Iris pigment epithelial cell (primary cell): ENCODE results near the gene ACER3.
"Not testable (repeated sequence)": the region's sequence is repeated elsewhere in the genome, so short reads cannot be mapped to it uniquely, and the experiment has no call there.

Source experiments
- DNase-seq: peaks from one replicate; pipeline ENCODE4 v3.0.0-alpha.2; 2011; ENCODE audit warnings: low read depth

ACER3 gene

DNA sequence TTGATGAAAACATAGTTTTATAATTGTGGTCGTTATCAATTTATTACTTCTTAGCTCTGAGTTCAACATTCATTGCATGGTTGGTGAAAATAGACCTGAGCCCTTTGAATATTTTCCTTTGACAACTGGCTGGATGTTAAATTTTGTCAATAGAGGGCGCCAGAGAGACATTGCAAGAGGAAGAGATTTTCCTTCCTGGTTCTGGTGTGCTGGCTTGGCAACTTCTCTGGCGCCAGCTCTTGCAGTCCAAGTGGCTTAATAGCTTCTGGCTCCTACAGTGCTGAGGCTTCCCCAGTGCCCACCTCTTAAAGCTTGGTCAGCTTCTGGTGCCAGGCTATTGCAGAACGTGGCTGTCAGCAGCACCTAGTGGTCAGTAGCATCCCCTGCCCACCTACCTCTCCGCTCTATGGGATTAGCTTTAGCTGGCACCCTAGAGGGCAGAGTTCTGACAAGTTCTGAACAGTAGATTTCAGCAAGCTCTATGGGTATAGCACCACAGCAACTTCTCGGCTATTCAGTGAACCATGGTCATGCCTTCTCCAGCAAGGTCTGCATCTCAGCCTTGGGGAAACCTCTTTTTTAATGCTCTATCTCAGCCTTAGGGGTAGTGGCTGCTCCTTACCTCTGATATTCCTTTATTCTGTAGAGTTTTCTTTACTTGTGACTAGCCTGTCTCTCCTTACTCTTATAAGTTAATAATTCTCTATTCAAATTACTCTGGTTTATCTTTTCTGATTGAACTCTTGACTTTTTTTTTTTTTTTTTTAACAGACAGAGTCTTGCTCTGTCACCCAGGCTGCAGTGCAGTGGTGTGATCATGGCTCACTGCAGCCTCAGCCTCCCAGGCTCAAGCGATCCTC is 59.4 kb downstream of the ACER3 start:
- peak; percentile 82 for DNase-seq

DNA sequence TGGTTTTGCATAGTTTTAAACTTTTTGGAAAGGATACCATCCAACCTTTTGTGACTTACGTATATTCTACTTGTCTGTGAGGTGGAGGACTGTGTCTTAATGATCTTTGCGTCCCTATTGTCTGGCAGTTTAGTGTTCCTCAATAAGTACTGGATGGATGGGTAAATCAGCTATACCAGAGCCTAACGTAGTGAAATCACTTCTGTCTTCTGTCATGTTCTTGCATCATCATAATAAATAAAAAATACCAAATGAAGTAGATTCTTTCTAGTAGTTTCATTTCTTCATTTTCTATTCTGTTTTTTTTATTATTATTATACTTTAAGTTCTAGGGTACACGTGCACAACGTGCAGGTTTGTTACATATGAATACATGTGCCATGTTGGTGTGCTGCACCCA is 66.4 kb downstream of the ACER3 start:
- DNase-seq: no peak

DNA sequence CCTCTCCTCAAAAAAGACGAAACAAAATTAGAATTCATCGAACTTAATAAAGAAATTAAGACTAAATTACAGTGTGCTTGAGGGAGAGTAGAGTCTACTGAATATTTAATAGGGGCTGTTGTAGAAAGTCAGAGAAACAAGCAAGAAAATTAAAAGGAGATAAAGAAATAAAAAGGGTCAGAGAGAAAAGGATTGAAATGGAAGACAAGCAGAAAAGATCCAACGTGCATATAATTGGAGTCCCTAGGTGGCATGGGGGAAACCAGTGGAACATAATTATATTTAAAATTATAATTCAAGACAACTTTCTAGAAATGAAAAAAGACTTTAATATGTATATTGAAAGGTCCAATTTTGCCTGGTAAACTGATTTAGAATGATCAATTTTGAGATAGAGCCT is 74.3 kb downstream of the ACER3 start:
- DNase-seq: peak; percentile 7

DNA sequence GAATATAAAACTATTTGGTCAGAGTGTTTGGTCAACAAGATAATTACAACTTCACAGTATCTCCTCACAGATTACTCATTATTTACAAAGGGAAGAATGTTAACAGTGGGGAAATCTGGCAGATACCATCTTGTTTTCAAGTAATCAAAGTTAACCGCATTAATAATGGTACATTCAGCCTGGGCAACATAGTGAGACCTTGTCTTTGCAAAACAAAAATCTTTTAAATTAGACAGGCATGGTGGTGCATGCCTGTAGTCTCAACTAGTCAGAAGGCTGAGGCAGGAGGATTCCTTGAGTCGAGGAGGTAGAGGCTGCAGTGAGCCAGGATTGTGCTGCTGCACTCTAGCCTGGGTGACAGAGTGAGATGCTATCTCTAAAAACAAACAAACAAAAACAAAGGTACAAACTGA is 78.5 kb downstream of the ACER3 start:
- peak; percentile 10 for DNase-seq

DNA sequence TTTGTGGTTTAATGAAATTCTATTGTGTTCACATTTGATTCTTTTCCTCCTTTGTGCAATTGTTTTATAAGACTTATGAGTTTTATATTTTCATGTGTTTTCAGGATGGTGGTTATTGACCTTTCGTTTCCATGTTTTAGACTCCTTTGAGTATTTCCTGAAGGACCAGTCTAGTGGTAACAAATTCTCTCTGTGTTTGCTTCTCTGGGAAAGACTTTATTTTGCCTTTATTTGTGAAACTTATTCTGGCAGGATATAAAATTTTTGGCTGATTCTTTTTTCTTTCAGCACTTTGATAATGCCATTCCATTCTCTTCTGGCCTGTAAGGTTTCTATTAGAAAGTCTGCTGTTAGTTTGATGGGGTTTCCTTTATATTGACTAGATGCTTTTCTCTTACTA is 83.5 kb downstream of the ACER3 start:
- DNase-seq: no peak

DNA sequence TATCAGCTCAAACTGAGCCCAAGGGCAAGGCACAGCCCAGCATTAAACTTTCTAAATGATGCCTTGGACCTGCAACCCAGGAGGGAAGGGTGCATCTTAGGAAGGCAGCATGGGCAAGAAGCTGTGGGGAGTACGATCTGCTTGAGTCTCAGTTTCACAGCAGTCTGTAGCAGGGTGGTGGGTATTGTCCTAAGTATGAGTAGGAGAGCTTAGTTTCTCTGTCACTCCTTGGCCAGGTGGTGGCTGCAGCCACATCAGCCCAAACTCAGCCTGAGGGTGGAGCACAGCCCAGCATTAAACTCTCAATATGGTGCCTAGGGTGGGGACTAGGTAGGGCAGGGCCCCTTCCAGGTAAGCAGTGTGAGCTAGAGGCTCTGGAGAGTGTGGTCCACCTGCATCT is 85.5 kb downstream of the ACER3 start:
- DNase-seq: no peak

DNA sequence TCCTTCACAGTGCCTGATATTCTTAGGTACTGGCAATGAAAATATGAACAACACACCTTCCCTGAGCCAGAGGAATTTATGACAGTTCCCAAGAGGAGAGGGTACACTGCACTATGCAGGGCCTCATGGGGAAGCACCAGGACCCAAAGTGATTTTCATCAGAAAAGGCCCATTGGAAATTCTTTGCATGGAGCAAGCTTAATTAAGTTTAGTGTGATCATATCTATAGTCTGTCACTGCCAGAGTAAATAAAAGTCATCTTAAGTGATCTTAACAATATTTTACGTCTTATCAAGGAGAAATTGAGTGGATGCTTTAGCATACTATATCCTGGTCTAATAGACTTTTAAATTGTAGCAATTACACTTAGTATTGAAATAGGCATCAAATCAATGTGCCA is 86.5 kb downstream of the ACER3 start:
- no peak for DNase-seq

DNA sequence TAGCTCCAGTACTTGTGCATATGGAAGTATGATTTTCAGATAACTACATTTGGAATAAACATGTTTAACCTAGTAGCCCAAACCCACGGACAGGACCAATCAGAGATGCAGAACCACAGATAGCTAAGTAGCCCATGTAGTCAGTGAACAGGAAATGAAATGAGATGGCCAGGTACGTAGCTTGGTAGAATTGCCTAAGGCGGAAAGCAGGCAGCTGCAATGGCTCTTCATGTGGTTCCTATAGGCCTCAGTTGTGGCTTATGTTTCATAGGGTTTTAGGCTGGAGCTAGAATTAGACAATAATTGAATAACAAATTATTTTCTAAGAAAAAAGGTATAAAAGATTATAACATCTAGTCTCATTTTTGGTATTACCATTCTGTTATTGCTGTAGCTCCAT is 87.1 kb downstream of the ACER3 start:
- DNase-seq: no peak

DNA sequence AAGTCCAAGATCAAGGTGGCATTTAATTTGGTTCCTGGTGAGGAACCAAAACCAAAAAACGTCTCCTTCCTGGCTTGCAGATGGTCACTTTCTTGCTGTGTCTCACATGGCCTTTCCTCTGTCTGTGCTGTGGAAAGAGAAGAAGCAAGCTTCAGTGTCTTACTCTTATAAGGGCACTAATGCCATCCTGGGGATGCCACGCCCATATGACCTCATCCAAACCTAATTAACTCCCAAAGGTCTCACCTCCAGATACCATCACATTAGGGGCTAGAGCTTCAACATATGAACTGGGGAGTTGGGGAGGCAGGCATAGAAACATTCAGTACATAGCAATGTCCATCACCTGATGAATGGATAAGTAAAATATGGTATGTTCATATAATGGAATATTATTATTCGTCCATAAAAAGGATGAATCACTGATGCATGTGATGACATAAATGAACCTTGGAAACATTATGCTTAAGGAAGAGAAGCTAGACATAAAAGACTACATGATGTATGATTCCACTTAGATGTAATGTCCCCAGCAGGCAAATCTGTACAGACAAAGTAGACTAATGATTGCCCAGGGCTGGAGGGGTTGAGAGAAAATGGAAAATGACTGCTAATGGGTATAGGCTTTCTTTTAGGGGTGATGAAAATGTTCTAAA is 94.9 kb downstream of the ACER3 start:
- no peak for DNase-seq

DNA sequence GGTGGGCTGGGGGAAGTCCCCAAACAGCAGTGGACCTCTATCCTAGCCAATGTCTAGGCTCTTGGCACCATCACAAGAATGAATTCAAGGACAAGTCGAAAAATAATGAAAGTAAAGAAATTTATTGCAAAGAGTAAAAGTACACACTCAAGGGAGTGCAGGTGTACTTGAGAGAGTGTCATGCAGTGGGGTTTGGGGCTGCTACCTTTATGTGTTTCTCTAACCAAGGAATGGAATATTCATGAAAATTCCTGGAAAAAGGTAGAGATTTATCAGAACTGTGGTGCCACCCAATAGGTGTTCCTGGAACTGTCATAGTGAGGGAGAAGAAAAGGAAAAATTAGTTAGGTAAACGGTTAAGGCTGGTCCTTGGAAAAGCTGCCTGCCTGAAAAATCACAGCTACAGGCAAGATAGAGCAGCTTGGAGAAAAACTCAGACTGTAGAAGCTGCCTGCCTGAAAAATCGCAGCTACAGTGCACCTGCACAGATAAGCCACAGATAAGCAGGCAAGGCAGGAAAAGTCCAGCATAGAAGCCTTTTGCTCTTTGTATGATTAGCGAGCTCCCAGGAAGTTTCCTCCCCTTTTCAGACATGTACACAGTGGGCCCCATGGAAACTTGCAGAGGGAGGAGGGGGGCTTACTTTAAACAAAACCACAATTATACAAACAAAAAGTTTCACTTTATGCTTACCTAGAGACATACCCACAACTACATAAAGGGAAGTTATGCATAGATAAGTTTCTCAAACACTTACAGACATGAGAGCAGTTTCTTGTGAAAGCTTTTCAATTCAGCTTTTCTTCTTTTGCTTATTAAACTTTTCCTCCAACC is 102.1 kb downstream of the ACER3 start:
- DNase-seq: no peak

DNA sequence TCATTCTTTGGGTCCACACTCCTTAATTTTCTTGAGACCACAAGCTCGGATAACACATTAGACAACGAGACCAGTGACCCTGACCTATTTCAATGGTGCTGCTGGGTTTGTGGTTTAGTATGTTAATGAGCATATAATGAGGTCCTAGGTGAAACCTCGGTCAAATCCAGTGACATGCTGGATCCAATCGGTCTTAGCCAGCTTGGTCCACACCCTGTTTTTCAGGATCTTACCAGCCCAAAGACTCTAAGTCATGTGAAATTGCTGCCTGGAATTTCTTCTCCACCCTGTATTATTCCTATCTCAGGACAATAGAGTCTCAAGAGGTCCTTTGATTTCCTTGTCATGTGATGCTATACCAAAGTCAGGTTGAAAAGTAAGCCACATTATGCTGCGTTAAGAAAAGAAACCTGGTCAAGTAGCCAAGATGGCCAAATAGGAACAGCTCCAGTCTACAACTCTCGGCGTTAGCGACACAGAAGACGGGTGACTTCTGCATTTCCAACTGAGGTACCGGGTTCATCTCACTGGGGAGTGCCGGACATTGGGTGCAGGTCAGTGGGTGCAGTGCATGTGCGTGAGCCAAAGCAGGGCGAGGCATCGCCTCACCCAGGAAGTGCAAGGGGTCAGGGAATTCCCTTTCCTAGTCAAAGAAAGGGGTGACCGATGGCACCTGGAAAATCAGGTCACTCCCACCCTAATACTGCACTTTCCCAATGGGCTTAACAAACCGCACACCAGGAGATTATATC is 102.9 kb downstream of the ACER3 start:
- not testable (repeated sequence) for DNase-seq

DNA sequence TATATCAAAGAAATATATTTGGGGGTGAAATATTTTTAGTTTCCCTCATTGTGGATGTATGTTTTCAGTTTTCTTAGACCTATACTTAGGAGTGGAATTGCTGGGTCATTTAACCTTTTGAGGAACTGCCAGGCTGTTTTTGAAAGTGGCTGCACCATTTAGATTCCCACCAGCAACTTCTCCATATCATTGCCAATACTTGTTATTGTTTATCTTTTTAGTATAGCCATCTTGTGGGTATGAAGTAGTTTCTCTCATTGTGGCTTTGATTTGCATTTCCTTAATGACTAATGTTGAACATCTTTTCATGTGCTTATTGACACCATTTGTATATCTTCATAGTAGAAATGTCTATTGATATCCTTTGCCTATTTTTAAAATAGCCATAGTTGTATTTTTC is 111.3 kb downstream of the ACER3 start:
- DNase-seq: no peak

DNA sequence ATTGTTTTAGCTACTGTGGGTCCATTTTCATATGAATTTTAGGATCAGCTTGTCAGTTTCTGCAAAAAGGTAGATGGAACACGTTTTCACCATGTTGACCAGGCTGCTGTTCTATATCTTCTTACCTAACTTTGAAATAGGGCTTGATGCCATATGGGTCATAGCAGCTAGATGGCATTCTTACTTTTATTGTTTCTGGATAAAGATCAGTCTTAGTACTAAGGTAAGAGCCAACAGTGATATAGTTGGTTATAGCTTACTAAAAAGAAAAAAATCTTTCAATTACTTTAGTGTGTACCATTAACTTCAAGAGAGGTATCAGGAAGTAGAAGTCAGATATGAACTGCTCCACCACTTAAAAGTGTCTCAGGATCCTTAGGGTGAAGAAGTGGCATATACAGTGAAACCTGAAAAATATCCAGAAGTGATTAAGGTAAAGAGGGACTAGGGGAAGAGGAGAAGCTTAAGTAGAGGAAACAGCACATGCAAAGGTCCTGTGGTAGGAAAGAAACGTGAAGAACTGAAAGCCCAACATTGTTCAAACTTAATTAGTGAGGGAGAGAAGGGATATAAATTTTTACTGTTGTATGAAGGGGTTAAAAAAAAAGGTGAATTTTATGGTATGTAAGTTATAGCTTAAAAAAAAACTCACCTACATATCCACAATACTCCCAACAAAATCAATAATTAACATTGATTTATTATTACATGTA is 113.6 kb downstream of the ACER3 start:
- no peak for DNase-seq

DNA sequence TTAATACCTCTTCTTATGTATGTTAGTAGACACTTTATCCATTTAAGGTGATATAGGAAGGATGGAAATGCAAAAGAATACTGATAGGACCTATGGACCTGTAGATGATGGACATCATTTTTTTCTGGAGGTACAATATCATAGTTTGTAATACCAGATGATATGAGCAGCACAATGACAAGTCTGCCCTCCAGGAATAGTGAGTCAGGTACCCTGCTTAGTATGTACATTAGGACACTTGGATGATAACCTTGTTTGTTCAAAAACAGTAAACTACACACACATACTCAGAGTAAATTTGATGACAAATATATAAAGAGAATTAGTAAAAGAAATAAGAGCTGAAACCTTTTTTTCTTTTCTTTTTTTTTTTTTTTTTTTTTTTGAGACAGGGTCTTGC is 114.8 kb downstream of the ACER3 start:
- no peak for DNase-seq

DNA sequence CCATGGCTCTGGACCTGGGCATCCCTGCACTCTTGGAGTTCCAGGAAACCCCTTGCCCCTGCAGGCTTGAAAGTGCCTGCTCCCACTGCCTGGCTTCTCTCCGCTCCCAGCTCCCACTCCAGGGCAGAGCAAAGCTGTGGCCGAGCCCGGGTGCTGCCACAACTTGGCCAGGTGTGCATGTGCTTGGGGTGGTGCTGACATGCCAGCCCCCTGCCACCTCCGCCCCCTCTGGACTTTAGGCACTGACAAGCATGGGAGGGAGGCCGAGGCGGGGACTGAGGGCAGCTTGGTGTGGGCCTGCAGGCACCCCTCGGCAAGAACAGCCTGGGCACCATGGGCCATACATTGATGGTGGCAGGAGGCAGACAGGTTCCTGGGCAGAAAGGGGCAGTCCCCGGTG is 117.1 kb downstream of the ACER3 start:
- no peak for DNase-seq

DNA sequence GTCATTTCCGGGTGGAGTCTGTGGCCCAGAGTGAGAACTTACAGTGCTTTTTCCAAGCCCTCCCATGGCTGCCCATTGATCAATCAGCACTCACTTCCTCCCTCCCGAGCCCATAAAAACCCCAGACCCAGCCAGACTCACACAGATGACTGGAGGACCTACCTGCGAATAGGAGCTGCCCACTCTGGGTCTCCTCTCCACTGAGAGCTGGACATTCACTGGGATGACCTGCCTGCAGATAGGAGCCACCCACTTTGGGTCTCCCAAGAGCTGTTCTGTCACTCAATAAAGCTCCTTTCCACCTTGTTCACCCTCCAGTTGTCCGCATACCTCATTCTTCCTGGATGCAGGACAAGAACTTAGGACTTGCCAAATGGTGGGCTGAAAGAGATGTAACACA is 117.5 kb downstream of the ACER3 start:
- no peak for DNase-seq

DNA sequence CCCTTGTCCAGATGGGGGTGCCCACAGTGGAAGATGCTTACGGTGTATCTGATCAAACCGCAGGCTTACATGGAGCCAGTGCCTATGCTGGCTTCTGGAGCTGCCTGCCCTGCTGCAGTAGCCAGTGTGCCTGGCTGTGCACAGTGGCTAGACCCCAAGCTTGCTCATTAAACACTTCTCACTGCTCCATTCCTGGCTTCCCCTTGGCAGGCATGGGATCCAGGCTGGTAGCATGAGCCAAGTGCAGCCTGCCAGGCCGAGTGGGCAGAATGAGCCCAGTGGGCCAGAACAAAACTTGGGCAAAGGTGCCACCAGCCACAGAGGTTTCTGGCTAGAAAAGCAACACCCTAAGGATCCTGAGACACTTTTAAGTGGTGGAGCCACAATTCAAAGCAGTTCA is 118.1 kb downstream of the ACER3 start:
- no peak for DNase-seq

DNA sequence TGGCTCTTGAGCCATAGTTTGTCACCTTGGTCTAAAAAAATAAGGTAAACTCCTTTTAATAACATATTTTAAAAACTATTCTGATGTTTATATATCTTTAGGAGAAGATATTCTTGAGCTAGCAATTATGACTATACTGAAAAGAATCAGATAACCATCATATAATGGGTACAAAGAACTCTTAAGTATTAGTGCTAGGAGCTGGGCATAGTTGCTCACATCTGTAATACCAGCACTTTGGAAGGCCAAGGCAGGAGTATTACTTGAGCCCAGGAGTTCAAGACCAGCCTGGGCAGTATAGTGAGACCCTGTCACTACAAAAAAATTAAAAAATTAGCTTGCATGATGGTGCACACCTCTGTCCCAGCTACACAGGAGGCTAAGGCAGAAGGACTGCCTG is 119.5 kb downstream of the ACER3 start:
- no peak for DNase-seq

DNA sequence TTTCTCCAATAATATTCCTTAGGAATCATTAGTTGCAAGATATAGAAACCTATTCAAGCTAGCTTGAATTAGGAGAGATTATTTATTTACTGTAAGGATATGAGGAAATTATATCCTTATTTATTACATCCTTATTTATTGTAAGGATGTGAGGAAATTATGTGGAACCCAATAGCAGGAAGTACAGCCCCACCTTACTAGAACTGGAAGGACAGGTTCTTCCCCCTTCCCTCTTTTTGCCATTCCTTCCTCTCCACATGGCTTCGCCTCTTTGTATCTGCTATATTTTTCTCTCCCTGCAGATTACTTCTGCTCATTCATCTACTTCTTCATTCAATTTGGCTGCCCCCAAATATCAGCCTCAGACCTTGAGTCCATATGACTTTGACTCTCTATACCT is 124.0 kb downstream of the ACER3 start:
- no peak for DNase-seq

DNA sequence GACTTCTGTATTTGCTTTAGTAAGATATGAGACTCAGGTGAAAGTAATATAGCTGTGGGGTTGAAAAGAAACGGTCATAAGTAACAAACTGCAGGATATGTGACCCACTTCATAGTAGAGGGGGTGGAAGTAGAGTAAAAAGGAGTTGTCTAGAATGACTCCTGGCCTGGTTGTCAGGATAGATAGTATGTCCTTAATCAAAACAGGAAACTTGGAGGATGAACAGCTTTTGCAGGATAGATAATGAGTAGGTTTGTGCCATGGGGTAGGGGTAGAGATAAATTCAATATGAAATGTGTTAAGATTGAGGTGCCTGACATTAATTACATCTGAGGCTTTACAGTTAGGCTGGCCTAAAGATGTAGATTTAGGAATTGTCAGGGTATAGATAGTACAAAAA is 126.5 kb downstream of the ACER3 start:
- DNase-seq: no peak

DNA sequence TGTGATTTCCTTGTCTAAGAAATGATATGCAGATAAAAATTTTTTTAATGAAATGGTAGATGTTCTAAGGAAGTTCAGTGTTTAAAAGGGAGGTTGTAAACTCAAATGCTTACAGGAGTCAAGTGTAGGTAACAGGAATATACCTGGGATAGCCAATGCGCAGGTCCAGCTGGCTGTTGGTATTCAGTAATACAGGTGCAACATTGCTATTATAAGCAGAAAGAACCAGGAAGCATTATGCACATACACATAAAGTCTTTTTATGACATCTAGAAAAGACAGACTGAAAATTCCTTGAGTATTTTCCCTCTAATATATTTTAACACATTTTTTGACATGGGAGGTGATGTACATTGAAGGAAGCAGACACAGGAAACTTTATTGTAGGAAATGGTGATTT is 129.9 kb downstream of the ACER3 start:
- no peak for DNase-seq
